ENCODE measurements around the gene PHLPP1. TPM values are rescaled to one million over a fixed set of nuclear protein-coding genes. Genes with fewer than 3 reads are reported as not detected.

Gene PHLPP1
- total RNA-seq, 4 donors from 2014 or later = 17.7 to 29.5 (median 25.5) TPM

DNA sequence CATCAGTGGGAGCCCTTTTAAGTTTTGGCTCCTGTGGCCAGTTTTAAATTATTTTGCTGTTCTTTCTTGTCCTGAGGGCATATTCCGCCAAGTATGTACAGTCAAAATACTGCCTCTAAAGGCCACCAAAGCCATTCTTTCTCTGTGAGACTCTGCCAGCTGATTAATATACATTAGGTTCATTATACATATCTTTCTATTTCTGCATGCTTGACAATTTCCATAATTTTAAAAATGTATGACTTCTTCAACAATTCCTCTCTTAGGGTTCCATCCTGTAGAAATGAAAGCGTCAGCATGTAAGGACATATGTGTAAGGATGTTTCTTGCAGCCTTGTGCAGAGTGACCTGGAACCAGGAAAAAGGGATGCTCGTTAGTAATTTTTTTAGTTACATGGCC is 291.9 kb downstream of the PHLPP1 start:
- in situ Hi-C loops (cut with MboI; ENCODE audit: low pct_ligation_motif_present in 1 of 4, low pct_unique_long_range_greater_than_20kb in 1 of 4, low sequenced_read_pairs in 3 of 4) (loop anchor here in 2 of 4 donors (10.0 to 25.0 kb wide), 2 partner anchors 428 to 430 kb away; no protein-coding TSS in a partner anchor), intact Hi-C loops (cut with DNase I; ENCODE audit: low total_unique reads) (no loop called here)
- no peak for DNase-seq
- Histone ChIP-seq H3K27ac (no peak overlapping the region), H3K4me1 (no peaks in the 10 kb centered on the region), H3K36me3 (no peaks in the 10 kb centered on the region), H3K4me3 (no peak overlapping the region), H3K9me3 (no peaks in the 10 kb centered on the region), H3K27me3 (no peaks in the 10 kb centered on the region)
- TF ChIP-seq EP300 (IDR thresholded peaks at IDR 0.05; ENCODE audit: low read depth) (no peak), POLR2AphosphoS5 (IDR thresholded peaks at IDR 0.05) (no peak), POLR2A (IDR thresholded peaks at IDR 0.05) (no peak)
- TF ChIP-seq, protein P1, sequence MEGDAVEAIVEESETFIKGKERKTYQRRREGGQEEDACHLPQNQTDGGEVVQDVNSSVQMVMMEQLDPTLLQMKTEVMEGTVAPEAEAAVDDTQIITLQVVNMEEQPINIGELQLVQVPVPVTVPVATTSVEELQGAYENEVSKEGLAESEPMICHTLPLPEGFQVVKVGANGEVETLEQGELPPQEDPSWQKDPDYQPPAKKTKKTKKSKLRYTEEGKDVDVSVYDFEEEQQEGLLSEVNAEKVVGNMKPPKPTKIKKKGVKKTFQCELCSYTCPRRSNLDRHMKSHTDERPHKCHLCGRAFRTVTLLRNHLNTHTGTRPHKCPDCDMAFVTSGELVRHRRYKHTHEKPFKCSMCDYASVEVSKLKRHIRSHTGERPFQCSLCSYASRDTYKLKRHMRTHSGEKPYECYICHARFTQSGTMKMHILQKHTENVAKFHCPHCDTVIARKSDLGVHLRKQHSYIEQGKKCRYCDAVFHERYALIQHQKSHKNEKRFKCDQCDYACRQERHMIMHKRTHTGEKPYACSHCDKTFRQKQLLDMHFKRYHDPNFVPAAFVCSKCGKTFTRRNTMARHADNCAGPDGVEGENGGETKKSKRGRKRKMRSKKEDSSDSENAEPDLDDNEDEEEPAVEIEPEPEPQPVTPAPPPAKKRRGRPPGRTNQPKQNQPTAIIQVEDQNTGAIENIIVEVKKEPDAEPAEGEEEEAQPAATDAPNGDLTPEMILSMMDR (IDR thresholded peaks at IDR 0.05) = no peak
- WGBS, 2 donors (ENCODE audit: low coverage in 1 of 2) = 80 to 90% methylated on average over 3 of the region's 3 CpGs

DNA sequence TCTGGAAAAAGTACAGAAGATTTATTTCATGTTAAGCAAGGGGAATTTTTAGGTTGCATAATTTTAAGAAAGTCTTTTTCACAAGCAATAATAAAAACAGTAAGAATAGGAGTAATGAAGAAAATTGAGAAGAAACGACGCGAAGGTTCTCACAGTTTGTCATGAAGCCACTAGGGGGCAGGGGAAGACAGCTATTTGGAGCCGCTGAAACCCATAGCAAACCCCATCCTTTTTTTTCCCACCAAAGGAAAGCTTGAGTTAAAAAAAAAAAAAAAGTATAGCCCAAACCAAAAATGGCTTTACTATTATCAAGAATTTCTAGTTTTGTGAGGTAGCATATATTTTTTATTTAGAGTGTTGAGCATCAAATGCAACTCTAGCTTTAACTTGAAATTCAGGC is 300.9 kb downstream of the PHLPP1 start:
- WGBS, 2 donors (ENCODE audit: low coverage in 1 of 2) = 0 to 1% methylated on average over 4 of the region's 4 CpGs
- Histone ChIP-seq H3K4me3 (no peak overlapping the region), H3K36me3 (no peaks in the 10 kb centered on the region), H3K9me3 (no peaks in the 10 kb centered on the region), H3K27ac (no peak overlapping the region), H3K27me3 (peaks cover 5% of the 10 kb centered on the region), H3K4me1 (peaks cover 0 to 2% (median 0%) of the 10 kb centered on the region in 4 donors)
- intact Hi-C loops (cut with DNase I; ENCODE audit: low total_unique reads) (loop anchor here (2.0 to 10.0 kb wide), 2 partner anchors 307 to 429 kb away; no protein-coding TSS in a partner anchor), in situ Hi-C loops (cut with MboI; ENCODE audit: low pct_ligation_motif_present in 1 of 4, low pct_unique_long_range_greater_than_20kb in 1 of 4, low sequenced_read_pairs in 3 of 4) (loop anchor here (5.0 to 25.0 kb wide), 7 partner anchors 99 to 421 kb away; no protein-coding TSS in a partner anchor)
- TF ChIP-seq, protein P1 (IDR thresholded peaks at IDR 0.05) = peak; percentile 82 to 86 (median 84)
- no peak for TF ChIP-seq EP300 (IDR thresholded peaks at IDR 0.05; ENCODE audit: low read depth)
- peak; percentile 37 for DNase-seq

DNA sequence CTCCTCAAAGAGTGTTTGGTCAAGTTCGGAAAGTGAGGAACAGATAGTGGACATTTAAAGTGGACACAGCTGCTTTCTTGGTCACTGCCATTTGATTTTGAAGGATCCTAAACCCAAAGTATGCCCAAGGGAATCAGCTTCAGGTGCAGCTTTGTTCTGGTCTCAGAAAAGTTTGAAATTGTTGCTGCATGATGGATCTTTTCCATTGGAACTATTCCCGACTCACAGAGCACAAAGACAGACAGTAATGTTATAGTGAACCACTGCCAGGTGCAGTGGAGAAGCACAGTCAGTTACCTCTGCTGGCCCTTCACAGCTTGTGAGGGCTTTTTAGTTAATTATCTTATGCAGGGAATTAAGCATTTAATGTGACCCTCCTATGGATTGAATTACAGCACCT is 301.7 kb downstream of the PHLPP1 start:
- Histone ChIP-seq H3K27ac (no peak overlapping the region), H3K4me1 (peaks cover 0 to 2% (median 0%) of the 10 kb centered on the region in 4 donors), H3K9me3 (no peaks in the 10 kb centered on the region), H3K36me3 (no peaks in the 10 kb centered on the region), H3K27me3 (peaks cover 5% of the 10 kb centered on the region), H3K4me3 (no peak overlapping the region)
- no peak for DNase-seq
- 64 to 67% methylated on average over 1 to 2 of the region's 2 CpGs for WGBS, 2 donors (ENCODE audit: low coverage in 1 of 2)
- intact Hi-C loops (cut with DNase I; ENCODE audit: low total_unique reads) (loop anchor here (2.0 to 10.0 kb wide), 2 partner anchors 306 to 428 kb away; no protein-coding TSS in a partner anchor), in situ Hi-C loops (cut with MboI; ENCODE audit: low pct_ligation_motif_present in 1 of 4, low pct_unique_long_range_greater_than_20kb in 1 of 4, low sequenced_read_pairs in 3 of 4) (loop anchor here (5.0 to 25.0 kb wide), 7 partner anchors 98 to 420 kb away; no protein-coding TSS in a partner anchor)
- no peak for TF ChIP-seq EP300 (IDR thresholded peaks at IDR 0.05; ENCODE audit: low read depth)
- TF ChIP-seq POLR2A (IDR thresholded peaks at IDR 0.05) = no peak

DNA sequence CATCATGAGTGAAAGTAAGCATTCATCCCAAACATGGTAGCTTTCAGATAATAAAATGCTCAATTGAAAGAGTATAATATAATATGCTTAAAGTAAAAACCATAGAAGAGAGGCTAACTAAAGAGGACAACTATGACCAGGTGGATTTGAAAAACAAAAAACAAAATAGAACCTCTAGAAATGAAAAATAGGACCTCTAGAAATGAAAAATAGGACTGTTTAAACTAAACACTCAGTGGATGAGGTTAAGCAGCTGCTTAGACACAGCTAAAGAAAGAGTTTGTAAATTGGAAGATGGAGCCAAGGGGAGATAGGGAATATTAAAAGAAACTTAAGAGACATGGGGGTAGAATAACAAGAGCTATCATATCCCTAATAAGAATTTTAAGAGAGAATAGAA is 302.6 kb downstream of the PHLPP1 start:
- in situ Hi-C loops (cut with MboI; ENCODE audit: low pct_ligation_motif_present in 1 of 4, low pct_unique_long_range_greater_than_20kb in 1 of 4, low sequenced_read_pairs in 3 of 4) = loop anchor here (5.0 to 25.0 kb wide), 7 partner anchors 97 to 419 kb away; no protein-coding TSS in a partner anchor
- peaks cover 5% of the 10 kb centered on the region for H3K27me3 ChIP-seq
- TF ChIP-seq EP300 (IDR thresholded peaks at IDR 0.05; ENCODE audit: low read depth) (no peak), POLR2AphosphoS5 (IDR thresholded peaks at IDR 0.05) (no peak), POLR2A (IDR thresholded peaks at IDR 0.05) (no peak)
- TF ChIP-seq, protein P1 (IDR thresholded peaks at IDR 0.05) = no peak
- H3K9me3 ChIP-seq = no peaks in the 10 kb centered on the region
- DNase-seq = no peak
- H3K4me1 ChIP-seq = peaks cover 0 to 2% (median 0%) of the 10 kb centered on the region in 4 donors
- no peak overlapping the region for H3K27ac ChIP-seq
- H3K36me3 ChIP-seq = no peaks in the 10 kb centered on the region
- no peak overlapping the region for H3K4me3 ChIP-seq
- intact Hi-C loops (cut with DNase I; ENCODE audit: low total_unique reads) = loop anchor here (2.0 to 10.0 kb wide), 2 partner anchors 305 to 427 kb away; no protein-coding TSS in a partner anchor
